CD4-positive, alpha-beta T cell treated with Interleukin-1 beta for 1 hour (primary cell): ENCODE measurements around the gene PTDSS2.
"Not testable (repeated sequence)": the region's sequence is repeated elsewhere in the genome, so short reads cannot be mapped to it uniquely, and the experiment has no call there.

Source experiments
- DNase-seq, 2 donors: peaks; one replicate each; pipeline ENCODE4 v3.0.0-alpha.2; 2020 to 2022

Gene PTDSS2

DNA sequence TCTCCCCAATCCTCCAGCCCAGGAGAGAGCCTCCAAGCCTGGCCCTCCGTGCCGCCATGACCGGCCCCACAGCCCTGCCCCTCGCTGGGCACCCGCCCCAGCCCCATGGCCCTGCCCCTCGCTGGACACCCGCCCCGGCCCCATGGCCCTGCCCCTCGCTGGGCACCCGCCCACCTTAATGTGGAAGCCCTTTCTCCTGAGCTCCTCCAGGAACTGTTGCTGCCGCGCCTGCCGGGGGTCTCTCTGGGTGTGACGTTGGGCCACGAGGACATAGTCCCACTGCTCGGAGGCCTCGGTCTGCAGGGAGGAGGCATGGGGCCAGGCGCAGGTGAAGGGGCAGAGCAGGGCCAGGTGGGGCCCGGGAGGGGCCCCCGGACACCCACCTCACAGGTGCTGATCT is 16.4 kb upstream of the PTDSS2 start:
- DNase-seq, result no peak

DNA sequence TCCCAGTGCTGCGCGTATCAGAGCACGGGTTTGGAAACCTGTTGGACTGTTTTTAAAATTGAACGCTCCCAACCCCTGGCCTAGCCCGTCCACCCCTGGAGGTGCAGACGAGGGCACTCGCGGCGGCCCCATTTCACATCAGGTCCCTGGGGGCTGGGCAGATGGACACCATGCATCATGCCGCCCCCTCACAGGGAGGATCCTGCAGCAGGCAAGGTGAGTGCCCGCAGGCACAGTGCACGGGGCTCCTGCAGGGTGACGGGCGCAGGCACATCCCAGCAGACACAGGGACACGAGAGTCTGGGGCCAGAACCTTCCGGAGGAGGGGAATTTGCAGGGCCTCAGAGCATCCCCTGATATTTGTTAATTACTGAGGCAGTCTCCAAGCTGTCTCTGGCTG is 15.6 kb upstream of the PTDSS2 start:
- DNase-seq, result no peak

- DNase-seq, result not testable (repeated sequence)
Observed at GRCh38 chr11:434999-435740, 14.9 kb upstream of the PTDSS2 start.

DNA sequence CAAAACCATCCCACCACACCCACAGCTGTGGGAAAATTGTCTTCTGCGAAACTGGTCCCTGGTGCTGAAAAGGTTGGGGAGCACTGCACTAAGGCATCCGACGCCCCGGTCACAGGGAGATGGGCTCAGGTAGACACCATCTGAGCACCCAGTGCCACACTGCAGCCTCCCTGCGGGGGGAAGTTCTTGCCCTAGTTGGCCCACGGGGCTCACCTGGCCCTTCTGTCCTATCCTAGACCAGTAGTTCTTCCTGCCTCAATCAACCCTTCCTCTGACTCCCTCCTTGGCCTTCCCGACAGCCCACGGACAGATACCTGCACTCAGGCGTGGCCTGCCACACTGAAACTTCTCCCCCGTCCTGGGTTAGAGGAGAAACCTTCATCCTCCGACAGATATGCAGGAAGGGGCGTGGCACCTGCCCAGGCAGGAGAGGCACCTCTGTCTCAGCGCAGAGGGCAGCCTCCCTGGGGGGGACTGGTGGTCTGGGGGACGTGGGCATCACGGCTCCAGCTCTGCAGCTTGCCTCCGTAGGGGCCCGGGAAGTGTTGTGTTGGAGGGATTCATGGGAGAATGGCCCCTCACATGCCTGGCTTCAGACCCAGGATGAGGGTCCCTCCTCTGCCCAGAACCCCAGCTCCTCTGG is 12.7 kb upstream of the PTDSS2 start:
- no peak for DNase-seq

- DNase-seq, result no peak
Observed at GRCh38 chr11:438101-438844, 11.8 kb upstream of the PTDSS2 start.

- DNase-seq, result no peak
Observed at GRCh38 chr11:439315-440064, 10.6 kb upstream of the PTDSS2 start.

GRCh38 chr11:440065-441042 is 9.7 kb upstream of the PTDSS2 start:
- DNase-seq, result no peak

- no peak for DNase-seq
Observed at GRCh38 chr11:441043-441417, 9.0 kb upstream of the PTDSS2 start.

- peak; percentile 59 to 70 for DNase-seq
Observed at GRCh38 chr11:441418-442274, 8.4 kb upstream of the PTDSS2 start, which contains the start of gene ANO9. Gene ANO9, minus strand, starts transcription at chr11:442011. Its CDS starts 85 bp downstream, at chr11:441926.

GRCh38 chr11:442611-443081 is 7.4 kb upstream of the PTDSS2 start:
- no peak for DNase-seq

DNA sequence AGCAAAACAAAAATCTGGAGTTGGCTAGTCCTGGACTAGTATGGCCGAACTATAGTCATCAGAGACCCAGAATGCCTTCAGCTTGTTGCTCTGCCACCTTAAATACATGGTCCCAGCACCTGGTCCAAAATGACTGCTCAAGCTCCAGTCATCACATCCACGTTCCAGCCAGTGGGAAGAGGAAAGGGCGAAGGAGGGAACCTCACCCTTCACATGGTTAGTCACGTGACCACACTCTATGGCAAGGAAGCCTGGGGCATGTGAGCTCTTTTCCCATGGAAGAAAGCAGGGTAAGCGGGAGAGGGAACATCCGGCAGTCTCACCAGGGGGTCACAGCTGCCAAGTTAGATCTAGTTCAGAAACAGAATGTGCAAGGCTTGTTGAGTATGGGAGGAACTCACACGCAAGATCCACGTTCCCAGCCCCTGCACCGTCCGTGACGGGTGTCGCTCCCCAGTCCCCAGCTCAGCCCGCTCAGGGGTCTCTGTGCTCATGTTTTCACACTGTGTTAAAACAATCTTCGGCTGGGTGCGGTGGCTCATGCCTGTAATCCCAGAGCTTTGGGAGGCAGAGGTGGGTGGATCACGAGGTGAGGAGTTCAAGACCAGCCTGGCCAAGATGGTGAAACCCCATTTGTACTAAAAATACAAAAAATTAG is 6.4 kb upstream of the PTDSS2 start:
- no peak for DNase-seq

DNA sequence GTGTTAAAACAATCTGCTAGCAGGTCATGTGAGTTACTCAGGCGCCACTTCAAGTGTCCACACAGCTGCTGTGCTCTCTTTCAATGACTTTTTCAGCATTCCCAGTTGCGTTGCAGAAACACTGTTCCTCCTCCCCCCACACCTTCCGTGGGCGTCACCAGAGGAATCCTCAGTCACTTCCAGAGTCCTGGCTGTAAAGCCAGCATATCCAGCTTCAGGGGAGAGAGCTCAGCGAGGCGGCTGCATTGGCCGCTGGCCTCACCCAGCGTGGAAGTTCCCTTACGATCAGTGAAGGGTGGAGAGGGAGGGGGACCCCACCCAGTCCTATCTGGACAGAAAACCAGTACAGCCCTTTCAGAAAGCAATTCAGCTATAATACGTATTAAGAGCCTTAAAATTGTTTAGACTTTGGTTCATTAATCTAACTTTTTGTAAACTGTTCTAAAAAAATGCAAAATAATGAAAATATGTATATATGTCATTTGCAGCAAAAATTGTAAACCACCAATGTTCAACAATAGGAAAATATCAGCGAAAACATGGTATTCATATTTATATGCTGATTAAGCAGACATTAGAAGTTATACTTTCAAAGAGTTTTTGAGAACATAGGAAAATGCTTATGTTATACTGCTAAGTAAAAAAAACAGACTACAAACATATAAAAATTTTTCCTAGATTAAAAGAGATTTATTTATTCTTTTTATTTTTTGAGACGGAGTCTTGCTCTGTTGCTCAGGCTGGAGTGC is 5.5 kb upstream of the PTDSS2 start:
- no peak for DNase-seq

- no peak for DNase-seq
Observed at GRCh38 chr11:445765-446588, 4.1 kb upstream of the PTDSS2 start.

- DNase-seq, result no peak
Observed at GRCh38 chr11:446891-447290, 3.2 kb upstream of the PTDSS2 start.

GRCh38 chr11:447923-448731 is 2.0 kb upstream of the PTDSS2 start:
- peak; percentile 93 to 95 for DNase-seq

DNA sequence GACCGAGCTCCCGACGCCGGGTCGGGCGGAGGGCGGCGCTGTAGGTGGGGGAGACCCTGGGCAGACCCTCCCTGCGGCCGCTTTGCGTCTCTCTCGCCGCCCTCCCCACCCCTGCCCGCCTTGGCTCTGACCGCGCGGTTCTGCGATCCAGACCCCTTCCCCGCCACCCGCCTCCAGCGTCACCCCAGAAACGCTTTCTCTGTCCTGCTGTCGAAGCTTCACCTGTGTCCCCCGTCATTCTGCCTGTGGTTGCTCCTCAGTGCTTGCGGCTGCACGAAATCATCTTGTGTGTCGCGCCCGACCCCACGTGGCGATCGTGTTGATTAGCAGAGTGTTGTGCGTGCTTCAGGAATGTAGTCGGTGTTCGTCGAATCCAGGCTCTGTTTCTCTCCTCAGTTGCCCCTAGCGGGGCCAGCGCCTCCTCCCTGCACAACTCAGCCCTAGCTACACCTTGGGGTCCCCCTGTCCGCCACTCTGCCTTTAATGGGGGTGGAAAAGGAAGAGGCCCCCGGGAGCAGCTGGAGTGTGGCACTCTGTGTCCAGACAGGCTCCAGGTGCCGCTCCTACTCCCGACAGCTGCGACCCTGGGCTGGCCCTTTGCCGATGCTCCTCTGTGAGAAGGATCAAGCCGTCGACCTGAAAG is 851 bp downstream of the PTDSS2 start:
- peak; percentile 82 to 85 for DNase-seq

DNA sequence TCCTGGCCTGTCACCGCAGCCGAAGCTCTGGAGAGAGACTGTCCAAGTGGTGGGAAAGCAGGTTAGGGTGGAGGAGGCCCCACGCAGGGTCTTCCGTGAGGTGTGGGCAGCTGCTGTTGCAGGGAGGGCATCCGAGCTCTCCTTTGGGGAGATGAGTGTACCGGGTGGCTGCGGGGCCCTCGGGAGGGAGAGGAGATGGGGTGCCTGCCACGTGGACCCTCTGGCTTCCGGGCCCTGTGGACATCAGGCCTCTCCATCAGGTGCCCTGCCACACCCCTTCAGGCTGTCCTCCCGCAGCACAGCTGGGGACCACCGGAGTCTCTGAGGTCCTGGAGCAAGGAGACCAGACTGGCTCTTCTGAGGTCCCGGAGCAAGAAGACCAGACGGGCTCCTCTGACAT is 1.7 kb downstream of the PTDSS2 start:
- no peak for DNase-seq
